HEK293 (cell line): ENCODE measurements around the gene BRWD1.

Experiments used
- BCL11B ChIP-seq: fragments of 450-650 bp; formaldehyde crosslinking; IDR thresholded peaks from 2 replicates; pipeline ENCODE4 v1.5.1; 2016; ENCODE audit warnings: low read depth, missing biosample characterization, missing genetic modification characterization
- GLI2 ChIP-seq: fragments of 450-650 bp; formaldehyde crosslinking; IDR thresholded peaks from 2 replicates; pipeline ENCODE4; 2017; ENCODE audit warnings: missing biosample characterization, missing genetic modification characterization, low read depth, borderline replicate concordance
- KLF16 ChIP-seq: fragments of 450-650 bp; formaldehyde crosslinking; IDR thresholded peaks from 2 replicates; pipeline ENCODE4 v1.5.1; 2017; ENCODE audit warnings: missing biosample characterization, missing genetic modification characterization
- MZF1 ChIP-seq: fragments of 450-650 bp; formaldehyde crosslinking; IDR thresholded peaks from 2 replicates; pipeline ENCODE4 v1.5.1; 2017; ENCODE audit warnings: missing biosample characterization, missing genetic modification characterization, borderline replicate concordance
- OVOL3 ChIP-seq: fragments of 450-650 bp; formaldehyde crosslinking; IDR thresholded peaks from 2 replicates; pipeline ENCODE4 v1.5.1; 2016; ENCODE audit warnings: missing biosample characterization, missing genetic modification characterization
- SETDB1 ChIP-seq: IDR thresholded peaks from one replicate; pipeline ENCODE4 v1.6.1; 2017; ENCODE audit warnings: mild to moderate bottlenecking, low read length, moderate library complexity, mixed read lengths; ENCODE audit not compliant: insufficient read length
- SP7 ChIP-seq: fragments of 450-650 bp; formaldehyde crosslinking; IDR thresholded peaks from 2 replicates; pipeline ENCODE4 v1.5.1; 2016; ENCODE audit warnings: missing biosample characterization, missing genetic modification characterization
- ZBTB21 ChIP-seq: fragments of 450-650 bp; formaldehyde crosslinking; IDR thresholded peaks from 2 replicates; pipeline ENCODE4 v1.5.1; 2017; ENCODE audit warnings: missing biosample characterization, missing genetic modification characterization
- ZBTB7A ChIP-seq: fragments of 450-650 bp; formaldehyde crosslinking; IDR thresholded peaks from 2 replicates; pipeline ENCODE4 v1.5.1; 2016; ENCODE audit warnings: low read depth, missing biosample characterization, missing genetic modification characterization
- ZFP3 ChIP-seq: fragments of 450-650 bp; formaldehyde crosslinking; IDR thresholded peaks from 2 replicates; pipeline ENCODE4 v1.5.1; 2016; ENCODE audit warnings: low read depth, missing biosample characterization, missing genetic modification characterization
- ZIC2 ChIP-seq: fragments of 450-650 bp; formaldehyde crosslinking; IDR thresholded peaks from 2 replicates; pipeline ENCODE4 v1.5.1; 2016; ENCODE audit warnings: missing biosample characterization, missing genetic modification characterization
- ZNF121 ChIP-seq: fragments of 450-650 bp; formaldehyde crosslinking; IDR thresholded peaks from 2 replicates; pipeline ENCODE4 v1.5.1; 2016; ENCODE audit warnings: missing biosample characterization, missing genetic modification characterization
- ZNF138 ChIP-seq: fragments of 450-650 bp; formaldehyde crosslinking; IDR thresholded peaks from 2 replicates; pipeline ENCODE4 v1.5.1; 2016; ENCODE audit warnings: missing biosample characterization, missing genetic modification characterization, borderline replicate concordance
- ZNF140 ChIP-seq: fragments of 450-650 bp; formaldehyde crosslinking; IDR thresholded peaks from 2 replicates; pipeline ENCODE4 v1.5.1; 2016; ENCODE audit warnings: missing biosample characterization, missing genetic modification characterization
- ZNF157 ChIP-seq: fragments of 450-650 bp; formaldehyde crosslinking; IDR thresholded peaks from 2 replicates; pipeline ENCODE4 v1.5.1; 2016; ENCODE audit warnings: missing biosample characterization, missing genetic modification characterization
- ZNF214 ChIP-seq: fragments of 450-650 bp; formaldehyde crosslinking; IDR thresholded peaks from 2 replicates; pipeline ENCODE4 v1.5.1; 2017; ENCODE audit warnings: missing biosample characterization, mild to moderate bottlenecking, missing genetic modification characterization, borderline replicate concordance
- ZNF324 ChIP-seq: fragments of 450-650 bp; formaldehyde crosslinking; IDR thresholded peaks from 2 replicates; pipeline ENCODE4 v1.5.1; 2016; ENCODE audit warnings: missing biosample characterization, missing genetic modification characterization
- ZNF354C ChIP-seq: fragments of 450-650 bp; formaldehyde crosslinking; IDR thresholded peaks from 2 replicates; pipeline ENCODE4 v1.5.1; 2016; ENCODE audit warnings: missing biosample characterization, missing genetic modification characterization, low read depth, borderline replicate concordance
- ZNF510 ChIP-seq: fragments of 450-650 bp; formaldehyde crosslinking; IDR thresholded peaks from 2 replicates; pipeline ENCODE4 v1.5.1; 2018; ENCODE audit warnings: mild to moderate bottlenecking, missing genetic modification characterization, missing biosample characterization; ENCODE audit not compliant: insufficient replicate concordance
- ZNF529 ChIP-seq: fragments of 450-650 bp; formaldehyde crosslinking; IDR thresholded peaks from 2 replicates; pipeline ENCODE4 v1.5.1; 2017; ENCODE audit warnings: missing genetic modification characterization, missing biosample characterization; ENCODE audit not compliant: insufficient replicate concordance
- ZNF600 ChIP-seq: fragments of 450-650 bp; formaldehyde crosslinking; IDR thresholded peaks from 2 replicates; pipeline ENCODE4 v1.5.1; 2016; ENCODE audit warnings: missing biosample characterization, missing genetic modification characterization
- ZNF747 ChIP-seq: fragments of 450-650 bp; formaldehyde crosslinking; IDR thresholded peaks from 2 replicates; pipeline ENCODE4 v1.5.1; 2016; ENCODE audit warnings: missing biosample characterization, missing genetic modification characterization
- TF ChIP-seq, protein P1 (sequence below): fragments of 450-650 bp; formaldehyde crosslinking; IDR thresholded peaks from 2 replicates; pipeline ENCODE4 v1.5.1; 2017; ENCODE audit warnings: missing biosample characterization, missing genetic modification characterization
- TF ChIP-seq, protein P2 (sequence below): fragments of 450-650 bp; formaldehyde crosslinking; IDR thresholded peaks from 2 replicates; pipeline ENCODE4 v1.5.1; 2017; ENCODE audit warnings: missing biosample characterization, mild to moderate bottlenecking, missing genetic modification characterization, moderate library complexity
- TF ChIP-seq, protein P3 (sequence below): fragments of 450-650 bp; formaldehyde crosslinking; IDR thresholded peaks from 2 replicates; pipeline ENCODE4 v1.5.1; 2016; ENCODE audit warnings: missing biosample characterization, missing genetic modification characterization
- TF ChIP-seq, protein P4 (sequence below): fragments of 450-650 bp; formaldehyde crosslinking; IDR thresholded peaks from 2 replicates; pipeline ENCODE4 v1.5.1; 2017; ENCODE audit warnings: missing biosample characterization, missing genetic modification characterization

The BRWD1 gene

DNA sequence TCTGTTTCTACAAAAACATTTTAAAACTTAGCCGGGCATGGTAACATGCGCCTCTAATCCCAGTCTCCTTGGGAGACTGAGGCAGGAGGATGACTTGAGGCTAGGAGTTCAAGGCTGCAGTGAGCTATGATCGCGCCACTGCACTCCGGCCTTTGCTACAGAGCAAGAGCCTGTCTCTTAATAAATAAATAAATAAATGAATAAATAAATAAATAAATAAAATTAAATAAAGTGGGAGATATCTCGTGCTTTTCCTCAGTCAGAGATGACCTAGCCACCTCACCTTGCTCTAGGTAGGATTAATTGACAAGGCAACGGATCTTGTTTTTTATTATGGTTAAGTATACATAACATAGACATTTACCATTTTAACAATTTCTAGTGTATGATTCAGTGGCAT, 14.3 kb upstream of the BRWD1 start (continued):
- TF ChIP-seq, protein P1, sequence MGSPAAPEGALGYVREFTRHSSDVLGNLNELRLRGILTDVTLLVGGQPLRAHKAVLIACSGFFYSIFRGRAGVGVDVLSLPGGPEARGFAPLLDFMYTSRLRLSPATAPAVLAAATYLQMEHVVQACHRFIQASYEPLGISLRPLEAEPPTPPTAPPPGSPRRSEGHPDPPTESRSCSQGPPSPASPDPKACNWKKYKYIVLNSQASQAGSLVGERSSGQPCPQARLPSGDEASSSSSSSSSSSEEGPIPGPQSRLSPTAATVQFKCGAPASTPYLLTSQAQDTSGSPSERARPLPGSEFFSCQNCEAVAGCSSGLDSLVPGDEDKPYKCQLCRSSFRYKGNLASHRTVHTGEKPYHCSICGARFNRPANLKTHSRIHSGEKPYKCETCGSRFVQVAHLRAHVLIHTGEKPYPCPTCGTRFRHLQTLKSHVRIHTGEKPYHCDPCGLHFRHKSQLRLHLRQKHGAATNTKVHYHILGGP, result no peak
- TF ChIP-seq ZNF510 (tag by site-specific recombination), result peak; percentile 49
- 0 out of 2 replicates have a peak, but pooled peaks have one; percentile 15 for TF ChIP-seq ZNF354C (tag by site-specific recombination)
- no peak for TF ChIP-seq ZNF747 (tag by site-specific recombination)
- no peak for TF ChIP-seq ZNF138 (tag by site-specific recombination)
- TF ChIP-seq, protein P2, sequence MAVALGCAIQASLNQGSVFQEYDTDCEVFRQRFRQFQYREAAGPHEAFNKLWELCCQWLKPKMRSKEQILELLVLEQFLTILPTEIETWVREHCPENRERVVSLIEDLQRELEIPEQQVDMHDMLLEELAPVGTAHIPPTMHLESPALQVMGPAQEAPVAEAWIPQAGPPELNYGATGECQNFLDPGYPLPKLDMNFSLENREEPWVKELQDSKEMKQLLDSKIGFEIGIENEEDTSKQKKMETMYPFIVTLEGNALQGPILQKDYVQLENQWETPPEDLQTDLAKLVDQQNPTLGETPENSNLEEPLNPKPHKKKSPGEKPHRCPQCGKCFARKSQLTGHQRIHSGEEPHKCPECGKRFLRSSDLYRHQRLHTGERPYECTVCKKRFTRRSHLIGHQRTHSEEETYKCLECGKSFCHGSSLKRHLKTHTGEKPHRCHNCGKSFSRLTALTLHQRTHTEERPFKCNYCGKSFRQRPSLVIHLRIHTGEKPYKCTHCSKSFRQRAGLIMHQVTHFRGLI (tag by site-specific recombination), result no peak
- TF ChIP-seq ZNF529 (tag by site-specific recombination), result no peak
- TF ChIP-seq MZF1 (tag by site-specific recombination), result no peak
- no peak for TF ChIP-seq SP7
- TF ChIP-seq ZNF214, result no peak
- no peak for TF ChIP-seq KLF16 (tag by site-specific recombination)
- 0 out of 2 replicates have a peak, but pooled peaks have one; percentile 34 for TF ChIP-seq ZNF140 (tag by site-specific recombination)
- TF ChIP-seq ZNF324 (tag by site-specific recombination), result no peak
- TF ChIP-seq SETDB1, result no peak
- no peak for TF ChIP-seq OVOL3 (tag by site-specific recombination)
- TF ChIP-seq ZNF157 (tag by site-specific recombination), result no peak
- TF ChIP-seq ZIC2 (tag by site-specific recombination), result no peak
- TF ChIP-seq ZNF600 (tag by site-specific recombination), result no peak
- TF ChIP-seq ZNF121 (tag by site-specific recombination), result no peak
- TF ChIP-seq ZFP3, result no peak
- no peak for TF ChIP-seq BCL11B (tag by site-specific recombination)
- TF ChIP-seq ZBTB21 (tag by site-specific recombination), result no peak
- TF ChIP-seq, protein P3, sequence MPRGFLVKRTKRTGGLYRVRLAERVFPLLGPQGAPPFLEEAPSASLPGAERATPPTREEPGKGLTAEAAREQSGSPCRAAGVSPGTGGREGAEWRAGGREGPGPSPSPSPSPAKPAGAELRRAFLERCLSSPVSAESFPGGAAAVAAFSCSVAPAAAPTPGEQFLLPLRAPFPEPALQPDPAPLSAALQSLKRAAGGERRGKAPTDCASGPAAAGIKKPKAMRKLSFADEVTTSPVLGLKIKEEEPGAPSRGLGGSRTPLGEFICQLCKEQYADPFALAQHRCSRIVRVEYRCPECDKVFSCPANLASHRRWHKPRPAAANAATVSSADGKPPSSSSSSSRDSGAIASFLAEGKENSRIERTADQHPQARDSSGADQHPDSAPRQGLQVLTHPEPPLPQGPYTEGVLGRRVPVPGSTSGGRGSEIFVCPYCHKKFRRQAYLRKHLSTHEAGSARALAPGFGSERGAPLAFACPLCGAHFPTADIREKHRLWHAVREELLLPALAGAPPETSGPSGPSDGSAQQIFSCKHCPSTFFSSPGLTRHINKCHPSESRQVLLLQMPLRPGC, result no peak
- TF ChIP-seq ZBTB7A, result no peak
- TF ChIP-seq, protein P4, sequence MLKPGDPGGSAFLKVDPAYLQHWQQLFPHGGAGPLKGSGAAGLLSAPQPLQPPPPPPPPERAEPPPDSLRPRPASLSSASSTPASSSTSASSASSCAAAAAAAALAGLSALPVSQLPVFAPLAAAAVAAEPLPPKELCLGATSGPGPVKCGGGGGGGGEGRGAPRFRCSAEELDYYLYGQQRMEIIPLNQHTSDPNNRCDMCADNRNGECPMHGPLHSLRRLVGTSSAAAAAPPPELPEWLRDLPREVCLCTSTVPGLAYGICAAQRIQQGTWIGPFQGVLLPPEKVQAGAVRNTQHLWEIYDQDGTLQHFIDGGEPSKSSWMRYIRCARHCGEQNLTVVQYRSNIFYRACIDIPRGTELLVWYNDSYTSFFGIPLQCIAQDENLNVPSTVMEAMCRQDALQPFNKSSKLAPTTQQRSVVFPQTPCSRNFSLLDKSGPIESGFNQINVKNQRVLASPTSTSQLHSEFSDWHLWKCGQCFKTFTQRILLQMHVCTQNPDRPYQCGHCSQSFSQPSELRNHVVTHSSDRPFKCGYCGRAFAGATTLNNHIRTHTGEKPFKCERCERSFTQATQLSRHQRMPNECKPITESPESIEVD (tag by site-specific recombination), result no peak
- TF ChIP-seq GLI2 (tag by site-specific recombination), result no peak
